GM18519 (cell line): ENCODE data around the gene TAF1A.
"Not testable (repeated sequence)": the region's sequence is repeated elsewhere in the genome, so short reads cannot be mapped to it uniquely, and the experiment has no call there.

Experiments
- ATAC-seq: cut with Tn5 transposase; IDR thresholded peaks from one replicate; pipeline ENCODE4 v1.9.1; 2021; ENCODE audit warnings: mild to moderate bottlenecking, moderate library complexity; ENCODE audit not compliant: unreplicated experiment, low FRiP score

Gene TAF1A

GRCh38 chr1:222589462-222590302 lies at the start of gene TAF1A:
Gene TAF1A, minus strand, starts transcription at chr1:222589933.
- ATAC-seq = peak; percentile 91

- peak; percentile 53 for ATAC-seq
Measured at GRCh38 chr1:222634180-222635013, 44.7 kb upstream of the TAF1A start.

- no peak for ATAC-seq
Measured at GRCh38 chr1:222632749-222633148, 43.0 kb upstream of the TAF1A start.

- ATAC-seq = no peak
Measured at GRCh38 chr1:222631611-222632208, 42.0 kb upstream of the TAF1A start.

- no peak for ATAC-seq
Measured at GRCh38 chr1:222629921-222630535, 40.3 kb upstream of the TAF1A start.

- ATAC-seq = no peak
Measured at GRCh38 chr1:222627232-222627631, 37.5 kb upstream of the TAF1A start.

GRCh38 chr1:222624214-222624613 lies 34.5 kb upstream of the TAF1A start:
- no peak for ATAC-seq

- ATAC-seq = no peak
Measured at GRCh38 chr1:222623458-222623857, 33.7 kb upstream of the TAF1A start.

GRCh38 chr1:222622765-222623164 lies 33.0 kb upstream of the TAF1A start:
- no peak for ATAC-seq

GRCh38 chr1:222620566-222620965 lies 30.8 kb upstream of the TAF1A start:
- no peak for ATAC-seq

GRCh38 chr1:222618880-222619596 lies 29.3 kb upstream of the TAF1A start:
- ATAC-seq = no peak

- ATAC-seq = peak; percentile 41
Measured at GRCh38 chr1:222618001-222618879, 28.5 kb upstream of the TAF1A start, which contains the start of gene MIA3. Gene MIA3, plus strand, starts transcription at chr1:222618097. Its CDS starts 14 bp downstream, at chr1:222618111.

GRCh38 chr1:222617367-222617951 lies 27.7 kb upstream of the TAF1A start:
- peak; percentile 78 for ATAC-seq

- ATAC-seq = no peak
Measured at GRCh38 chr1:222616525-222616924, 26.8 kb upstream of the TAF1A start.

- ATAC-seq = no peak
Measured at GRCh38 chr1:222613627-222614026, 23.9 kb upstream of the TAF1A start.

- no peak for ATAC-seq
Measured at GRCh38 chr1:222610728-222611127, 21.0 kb upstream of the TAF1A start.

- not testable (repeated sequence) for ATAC-seq
Measured at GRCh38 chr1:222609111-222609510, 19.4 kb upstream of the TAF1A start.

- no peak for ATAC-seq
Measured at GRCh38 chr1:222606757-222607156, 17.0 kb upstream of the TAF1A start.

- ATAC-seq = no peak
Measured at GRCh38 chr1:222601257-222601656, 11.5 kb upstream of the TAF1A start.
